ENCODE results near the gene CST7.
"Not testable (repeated sequence)": the region's sequence is repeated elsewhere in the genome, so short reads cannot be mapped to it uniquely, and the experiment has no call there.

The CST7 gene

GRCh38 chr20:24929867-24930723 is 19.0 kb upstream of the CST7 start:
- DNase-seq (ENCODE audit: low spot score): not testable (repeated sequence)

- not testable (repeated sequence) for DNase-seq (ENCODE audit: low spot score)
These were observed 18.1 kb upstream of the CST7 start for GRCh38 chr20:24930724-24931688.

- DNase-seq (ENCODE audit: low spot score): not testable (repeated sequence)
These were observed 17.2 kb upstream of the CST7 start for GRCh38 chr20:24931893-24932292.

DNA sequence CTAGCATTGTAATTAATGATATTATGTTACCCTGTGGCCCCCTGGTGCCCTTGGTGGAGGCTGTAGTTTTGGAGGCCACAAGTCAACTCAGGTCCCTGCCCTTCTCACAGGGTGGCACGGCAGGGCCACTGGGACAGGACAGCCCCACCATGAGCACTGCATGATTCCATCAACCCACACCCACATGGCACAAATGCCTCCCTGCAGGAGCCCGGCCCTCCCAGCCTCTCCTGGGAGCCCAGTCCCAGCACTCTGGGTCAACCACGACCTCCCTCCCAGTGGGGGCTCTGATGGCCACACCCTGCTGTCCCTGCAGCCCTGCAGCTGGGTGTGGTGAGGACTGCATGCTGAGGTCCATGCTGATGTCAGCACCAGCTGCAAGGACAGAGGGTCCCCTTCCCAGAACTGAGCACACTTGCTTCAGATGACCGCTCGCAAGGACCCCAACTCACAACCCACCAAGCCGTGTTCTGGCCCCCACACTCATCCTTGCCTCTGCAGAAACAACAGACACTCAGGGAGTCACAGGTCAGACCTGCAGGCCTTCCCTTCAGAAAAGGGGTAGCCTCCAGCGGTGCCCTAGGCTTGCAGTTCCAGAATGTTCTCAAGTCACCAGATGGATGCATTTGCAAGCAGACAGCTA is 15.7 kb upstream of the CST7 start:
- DNase-seq (ENCODE audit: low spot score): no peak

DNA sequence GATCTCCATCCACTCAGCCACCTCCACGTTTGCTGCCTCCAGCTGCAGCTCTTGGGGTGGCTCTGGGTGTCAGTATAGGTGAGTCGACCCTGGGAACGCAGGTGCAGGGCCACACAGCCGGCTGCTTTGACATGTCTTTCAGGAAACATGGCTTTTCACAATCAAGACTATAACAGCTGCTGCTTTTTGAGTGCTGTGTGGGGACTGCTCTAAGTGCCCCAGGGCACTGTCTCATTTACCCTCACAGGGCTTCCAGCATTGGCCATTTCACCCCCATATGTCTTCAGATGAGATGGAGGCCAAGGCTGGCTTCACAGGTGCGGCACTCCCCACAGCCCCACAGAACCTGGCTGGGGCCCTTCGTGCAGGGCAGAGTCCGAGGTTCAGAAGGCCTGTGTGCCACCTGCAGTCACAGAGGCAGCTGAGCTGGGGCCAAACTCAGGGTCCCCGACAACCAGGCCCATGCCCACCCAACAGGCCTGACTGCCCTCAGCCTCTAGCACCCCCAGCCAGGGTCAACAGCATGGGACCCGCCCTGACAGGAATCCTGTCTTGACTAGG is 14.9 kb upstream of the CST7 start:
- peak; percentile 35 for DNase-seq (ENCODE audit: low spot score)

DNA sequence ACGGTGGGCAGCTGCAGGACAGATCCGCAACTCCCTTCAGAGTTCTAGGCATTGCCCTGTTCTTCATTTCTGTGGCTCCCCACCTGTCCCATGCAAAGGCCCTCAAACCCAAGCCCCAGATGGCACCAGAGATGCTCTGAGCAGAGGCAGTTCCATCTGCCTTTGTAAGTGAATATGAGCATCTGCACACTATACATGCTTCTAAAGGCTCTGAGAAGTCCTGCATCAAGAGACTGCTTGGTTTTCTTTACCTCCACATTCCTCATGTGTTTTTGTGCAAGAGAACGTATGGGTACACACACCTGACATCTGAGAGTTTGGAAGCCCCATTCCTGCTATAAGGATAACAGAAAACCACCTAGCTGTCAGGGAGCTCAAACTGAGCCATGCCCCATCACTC is 14.4 kb upstream of the CST7 start:
- DNase-seq (ENCODE audit: low spot score): no peak

DNA sequence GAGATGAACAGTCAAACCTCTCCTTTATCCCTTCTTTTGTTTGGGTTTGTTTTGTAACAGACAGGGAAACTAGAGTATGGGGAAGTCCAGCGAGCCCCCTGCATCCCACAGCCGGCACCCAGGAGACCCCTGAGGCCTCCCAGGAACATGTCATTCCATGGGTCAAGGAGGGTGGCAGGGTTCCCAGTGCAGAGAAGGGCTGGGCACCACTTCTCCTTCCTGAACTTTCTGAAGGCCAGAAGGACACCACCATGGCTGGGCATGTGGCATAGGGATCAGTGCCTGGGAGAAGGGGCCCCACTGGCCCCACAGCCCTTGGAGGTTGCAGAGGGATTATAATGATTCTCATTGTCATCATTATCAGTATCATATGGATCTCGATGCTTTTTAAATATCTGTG is 13.9 kb upstream of the CST7 start:
- DNase-seq (ENCODE audit: low spot score): peak; percentile 19

DNA sequence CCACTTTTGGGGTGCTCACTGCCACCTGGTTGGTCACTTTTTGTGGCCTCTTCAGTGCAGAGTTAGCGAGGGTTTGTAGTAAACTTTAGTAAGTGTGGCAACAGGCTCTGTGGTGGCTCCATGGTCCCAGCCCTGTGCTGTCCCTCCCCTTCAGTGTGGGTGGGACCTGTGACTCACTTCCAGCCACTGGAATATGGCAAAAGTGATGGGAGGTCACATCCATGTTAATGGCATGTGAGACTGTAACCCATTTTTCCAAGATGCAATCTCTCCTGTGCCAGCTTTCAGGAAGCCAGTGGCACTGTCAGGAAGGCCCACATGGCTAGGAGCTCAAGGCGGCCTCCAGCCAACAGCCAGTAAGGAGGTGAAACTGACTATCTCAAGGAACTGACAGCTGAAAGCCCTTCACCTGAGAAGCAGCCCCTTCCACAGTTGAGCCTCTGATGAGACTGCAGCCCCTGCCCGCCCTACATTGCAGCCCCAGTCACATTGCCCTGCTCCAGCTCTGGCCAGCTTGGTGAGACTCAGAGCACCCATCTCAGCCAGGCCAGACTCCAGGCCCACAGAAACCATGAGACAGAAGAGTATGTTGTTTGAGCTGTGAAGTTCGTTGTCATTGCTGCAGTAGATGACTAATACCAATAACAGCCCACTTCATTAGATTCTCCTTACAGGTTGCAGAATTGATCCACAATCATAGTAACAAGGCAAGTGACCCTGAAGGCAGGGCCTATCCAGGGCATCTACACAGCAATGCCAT is 13.1 kb upstream of the CST7 start:
- peak; percentile 25 for DNase-seq (ENCODE audit: low spot score)

DNA sequence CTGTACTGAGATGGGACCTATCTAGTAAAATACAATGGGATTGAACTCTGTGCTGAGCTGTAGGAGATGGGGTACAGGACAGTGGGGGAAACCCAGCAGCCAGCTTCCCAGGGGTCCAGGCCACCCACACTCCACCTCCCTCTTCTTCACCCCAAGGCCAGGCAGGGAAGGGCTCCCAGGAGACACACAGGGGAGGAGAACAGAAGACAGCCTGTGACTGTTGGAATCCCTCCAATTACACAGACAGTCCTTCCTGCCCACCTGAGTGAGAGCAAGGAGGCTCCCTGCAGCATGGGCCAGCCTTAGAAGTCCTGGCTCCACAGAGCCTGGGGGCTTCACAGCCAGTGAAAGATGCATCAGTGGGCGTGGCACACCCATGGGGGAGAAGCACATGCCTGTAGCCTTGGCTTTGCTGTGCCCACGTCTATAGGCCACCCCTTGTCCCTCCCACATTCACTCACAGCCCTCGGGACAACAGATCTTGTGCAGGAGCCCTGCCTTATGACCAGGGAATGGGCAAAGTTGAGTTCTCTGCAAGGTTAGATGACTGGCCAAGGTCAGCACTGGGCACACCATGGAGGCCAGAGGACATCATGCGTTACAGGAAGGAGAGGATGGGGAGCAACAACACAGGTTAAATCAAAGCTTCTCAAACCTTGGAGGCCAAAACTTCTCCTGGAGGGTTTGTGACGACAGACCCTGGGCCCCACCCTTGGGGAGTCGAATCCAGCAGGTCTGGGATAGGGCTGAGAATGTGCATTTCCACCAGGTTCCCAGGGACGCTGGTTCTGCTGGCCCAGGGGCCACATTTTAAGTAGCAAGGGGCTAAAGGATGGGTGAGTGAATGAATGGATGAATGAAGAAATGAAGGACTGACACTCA is 12.3 kb upstream of the CST7 start:
- DNase-seq (ENCODE audit: low spot score): peak; percentile 14

- peak; percentile 11 for DNase-seq (ENCODE audit: low spot score)
These were observed 11.5 kb upstream of the CST7 start for GRCh38 chr20:24937579-24937978.

- peak; percentile 30 for DNase-seq (ENCODE audit: low spot score)
These were observed 10.6 kb upstream of the CST7 start for GRCh38 chr20:24938498-24938897.

DNA sequence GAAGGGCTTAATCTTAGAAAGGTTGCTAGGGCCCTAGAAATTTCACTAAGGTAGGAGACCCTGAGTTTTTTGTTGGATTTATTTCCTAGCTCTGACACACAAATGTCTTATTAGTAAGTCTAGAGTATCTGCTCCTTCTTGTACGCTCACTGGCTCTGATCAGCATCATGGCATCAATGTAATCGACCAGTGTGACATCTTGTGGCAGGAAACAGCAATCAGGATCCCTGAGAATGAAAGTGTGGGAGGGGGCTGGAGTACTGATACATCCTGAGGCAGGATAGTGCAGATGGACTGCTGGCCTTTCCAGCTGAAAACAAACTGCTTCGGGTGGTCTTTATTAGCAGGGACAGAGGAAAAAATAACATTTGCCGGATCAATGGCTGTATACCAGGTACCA is 10.0 kb upstream of the CST7 start:
- no peak for DNase-seq (ENCODE audit: low spot score)

GRCh38 chr20:24942679-24943078 is 6.4 kb upstream of the CST7 start:
- peak; percentile 23 for DNase-seq (ENCODE audit: low spot score)

- peak; percentile 19 for DNase-seq (ENCODE audit: low spot score)
These were observed 5.9 kb upstream of the CST7 start for GRCh38 chr20:24943196-24943595.

GRCh38 chr20:24943731-24944130 is 5.3 kb upstream of the CST7 start:
- peak; percentile 17 for DNase-seq (ENCODE audit: low spot score)

GRCh38 chr20:24946376-24946775 is 2.7 kb upstream of the CST7 start:
- not testable (repeated sequence) for DNase-seq (ENCODE audit: low spot score)

DNA sequence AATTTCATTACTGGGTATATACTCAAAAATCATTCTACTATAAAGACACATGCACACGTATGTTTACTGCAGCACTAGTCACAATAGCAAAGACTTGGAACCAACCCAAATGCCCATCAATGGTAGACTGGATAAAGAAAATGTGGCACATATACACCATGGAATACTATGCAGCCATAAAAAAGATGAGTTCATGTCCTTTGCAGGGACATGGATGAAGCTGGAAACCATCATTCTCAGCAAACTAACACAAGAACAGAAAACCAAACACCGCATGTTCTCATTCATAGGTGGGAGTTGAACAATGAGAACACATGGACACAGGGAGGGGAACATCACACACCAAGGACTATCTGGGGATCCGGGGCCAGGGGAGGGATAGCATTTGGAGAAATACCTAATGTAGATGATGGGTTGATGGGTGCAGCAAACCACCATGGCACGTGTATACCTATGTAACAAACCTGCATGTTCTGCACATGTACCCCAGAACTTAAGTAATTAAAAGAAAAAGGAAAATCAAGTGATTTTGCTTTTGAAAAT is 602 bp upstream of the CST7 start:
- DNase-seq (ENCODE audit: low spot score): not testable (repeated sequence)

- peak; percentile 37 for DNase-seq (ENCODE audit: low spot score)
These were observed 673 bp downstream of the CST7 start for GRCh38 chr20:24949756-24950127.

DNA sequence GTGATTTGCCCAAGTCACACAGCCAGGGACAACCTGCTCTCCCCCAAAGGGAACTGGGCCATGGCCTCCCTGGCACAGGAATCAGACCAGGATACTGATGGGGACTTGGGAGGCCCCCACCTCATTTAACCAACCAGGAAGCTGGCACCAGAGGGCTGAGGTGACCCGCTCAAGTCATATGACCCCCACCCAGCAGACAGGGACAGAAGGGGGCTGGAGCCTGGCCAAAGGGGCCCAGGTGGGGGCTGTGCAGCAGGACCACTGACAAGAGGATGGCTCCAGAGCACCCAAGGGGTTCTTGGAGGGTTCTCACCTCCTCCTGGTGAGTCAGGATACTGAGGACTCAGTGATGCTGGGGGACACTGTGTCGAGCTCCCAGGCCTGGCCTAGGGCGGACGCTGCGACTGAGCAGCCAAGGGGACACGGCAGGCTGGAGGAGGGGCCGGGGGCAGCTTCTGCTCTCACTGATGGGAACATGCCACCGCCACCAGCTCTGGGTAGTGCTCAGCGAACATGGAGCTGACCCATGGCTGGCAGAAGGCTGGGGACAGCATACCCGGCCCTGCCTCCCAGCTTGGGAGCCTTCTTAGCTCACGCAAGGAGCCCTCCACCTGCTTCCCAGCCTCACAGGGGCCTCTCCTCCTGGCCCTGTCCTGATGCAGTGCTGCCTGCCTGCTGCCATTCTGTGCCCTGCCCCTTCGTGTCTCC is 1.2 kb downstream of the CST7 start:
- peak; percentile 42 for DNase-seq (ENCODE audit: low spot score)
